ENCODE data around the gene PHOSPHO2.

Gene PHOSPHO2

GRCh38 chr2:169692718-169693117, 1.6 kb upstream of the PHOSPHO2 start:
- Histone ChIP-seq H3K36me3 (ENCODE audit: control insufficient read depth in 2 of 2, insufficient read depth in 1 of 2, low read length in 2 of 2) (peaks cover 0 to 4% of the 10 kb centered on the region in 2 experiments; a peak in 1 of 3 replicates), H3K4me1 (ENCODE audit: control insufficient read depth, insufficient read depth, low read length) (no peaks in the 10 kb centered on the region; the same call in 1 of the 2 replicates), H3K27ac (ENCODE audit: extremely low read depth, low read depth, low read length) (no peak overlapping the region), H3K4me3 (ENCODE audit: low read depth, low read length) (no peak overlapping the region), H3K9me3 (ENCODE audit: control insufficient read depth, insufficient read depth, low read depth, low read length) (no peaks in the 10 kb centered on the region)
- CTCF ChIA-PET = interaction anchor here (0.9 to 1.1 kb wide), 2 partner anchors 10 to 137 kb away, joined by 3 read pairs; no protein-coding TSS in a partner anchor
- POLR2A ChIA-PET = interaction anchor here (1.0 kb wide), 1 partner anchor 134 kb away, joined by 3 read pairs; the partner anchor contains the start of gene UBR3
- no peak for TF ChIP-seq ZNF146 (tag by site-specific recombination; IDR thresholded peaks at IDR 0.05)
- no peak for TF ChIP-seq ZNF311 (tag by site-specific recombination; IDR thresholded peaks at IDR 0.05; ENCODE audit: borderline replicate concordance)
- no peak for TF ChIP-seq ZEB2 (tag by site-specific recombination; IDR thresholded peaks at IDR 0.05)
- no peak for TF ChIP-seq ZNF580 (tag by site-specific recombination; IDR thresholded peaks at IDR 0.05)
- no peak for TF ChIP-seq ZNF473 (tag by site-specific recombination; IDR thresholded peaks at IDR 0.05)
- no peak for TF ChIP-seq ZNF138 (tag by site-specific recombination; IDR thresholded peaks at IDR 0.05; ENCODE audit: borderline replicate concordance)
- TF ChIP-seq HOXC10 (CRISPR knock-in tag; IDR thresholded peaks at IDR 0.05) = no peak
- no peak for TF ChIP-seq ZNF362 (tag by site-specific recombination; IDR thresholded peaks at IDR 0.05)
- no peak for TF ChIP-seq ZNF600 (tag by site-specific recombination; IDR thresholded peaks at IDR 0.05)

- Histone ChIP-seq H3K9me3 (ENCODE audit: control insufficient read depth, insufficient read depth, low read depth, low read length) (no peaks in the 10 kb centered on the region), H3K27ac (ENCODE audit: extremely low read depth, low read depth, low read length) (no peak overlapping the region), H3K36me3 (ENCODE audit: control insufficient read depth in 2 of 2, insufficient read depth in 1 of 2, low read length in 2 of 2) (peaks cover 4 to 7% of the 10 kb centered on the region in 2 experiments; a peak in 1 of 3 replicates), H3K4me3 (ENCODE audit: low read depth, low read length) (no peak overlapping the region), H3K4me1 (ENCODE audit: control insufficient read depth, insufficient read depth, low read length) (no peaks in the 10 kb centered on the region; the same call in 1 of the 2 replicates)
- TF ChIP-seq ZSCAN18 (tag by site-specific recombination; IDR thresholded peaks at IDR 0.05) = no peak
- TF ChIP-seq ZNF701 (tag by site-specific recombination; IDR thresholded peaks at IDR 0.05) = no peak
- TF ChIP-seq ZSCAN5A (tag by site-specific recombination; IDR thresholded peaks at IDR 0.05) = no peak
- no peak for TF ChIP-seq ZNF138 (tag by site-specific recombination; IDR thresholded peaks at IDR 0.05; ENCODE audit: borderline replicate concordance)
- TF ChIP-seq ZNF596 (tag by site-specific recombination; IDR thresholded peaks at IDR 0.05) = no peak
- TF ChIP-seq GLIS1 (tag by site-specific recombination; IDR thresholded peaks at IDR 0.05) = no peak
- no peak for TF ChIP-seq PATZ1 (tag by site-specific recombination; IDR thresholded peaks at IDR 0.05)
- TF ChIP-seq ZNF302 (tag by site-specific recombination; IDR thresholded peaks at IDR 0.05; ENCODE audit: low read depth) = no peak
- TF ChIP-seq CTCF (tag by site-specific recombination; IDR thresholded peaks at IDR 0.05) = peak; percentile 53
- POLR2A ChIA-PET = interaction anchor here (1.0 to 1.8 kb wide), 4 partner anchors 37 to 134 kb away, joined by 3 to 6 read pairs (median 3); partner anchors contain the start of genes PPIG and UBR3
- CTCF ChIA-PET = interaction anchor here (0.9 to 1.1 kb wide), 2 partner anchors 10 to 136 kb away, joined by 3 read pairs; no protein-coding TSS in a partner anchor
Observed at GRCh38 chr2:169693360-169693759, 909 bp upstream of the PHOSPHO2 start.

All from HEK293 (cell line).